ENCODE results near the gene LCE1D.

The LCE1D gene, protein sequence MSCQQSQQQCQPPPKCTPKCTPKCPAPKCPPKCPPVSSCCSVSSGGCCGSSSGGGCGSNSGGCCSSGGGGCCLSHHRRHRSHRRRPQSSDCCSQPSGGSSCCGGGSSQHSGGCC

DNA sequence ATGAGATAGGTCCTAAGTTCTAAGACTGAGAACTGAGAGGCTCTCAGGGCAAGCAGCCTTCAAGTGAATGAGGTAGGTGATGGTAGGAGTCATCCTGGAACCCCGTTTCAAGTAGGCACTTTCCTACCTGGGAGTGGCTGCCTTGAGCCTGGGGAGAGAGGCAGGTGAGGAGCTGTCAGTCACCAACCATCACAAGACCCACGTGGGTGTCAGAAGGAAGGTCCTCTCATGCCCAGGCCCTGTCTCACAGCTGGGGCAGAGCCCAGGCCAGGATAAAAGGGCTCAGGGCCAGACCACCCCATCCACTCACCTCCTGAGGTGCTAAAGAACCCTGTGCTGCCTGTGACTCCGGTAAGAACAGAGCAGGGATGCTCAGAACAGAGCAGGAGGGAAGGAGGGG, at the start of gene LCE1D:
Gene LCE1D (plus strand): TSS at position 301 of the 400 bp plus-strand sequence. CDS start 1,074 bp downstream, outside the sequence.
- DNase-seq = no peak

DNA sequence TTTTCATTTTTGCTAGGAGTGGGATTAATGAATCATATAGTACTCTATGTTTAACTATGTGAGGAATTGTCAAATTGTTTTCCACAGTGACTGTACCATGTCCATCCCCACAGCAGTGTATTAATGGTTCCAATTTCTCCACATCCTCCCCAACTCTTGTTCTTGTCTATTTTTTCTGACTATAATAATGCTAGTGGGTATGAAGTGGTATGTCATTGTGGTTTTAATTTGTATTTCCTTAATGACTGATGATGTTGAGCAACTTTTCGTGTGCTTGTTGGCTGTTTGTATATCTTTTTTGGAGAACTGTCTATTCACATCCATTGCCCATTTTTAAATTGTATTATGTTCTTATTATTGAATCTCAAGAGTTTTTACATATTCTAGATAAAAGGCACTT, 48.7 kb upstream of the LCE1D start:
- DNase-seq = no peak

DNA sequence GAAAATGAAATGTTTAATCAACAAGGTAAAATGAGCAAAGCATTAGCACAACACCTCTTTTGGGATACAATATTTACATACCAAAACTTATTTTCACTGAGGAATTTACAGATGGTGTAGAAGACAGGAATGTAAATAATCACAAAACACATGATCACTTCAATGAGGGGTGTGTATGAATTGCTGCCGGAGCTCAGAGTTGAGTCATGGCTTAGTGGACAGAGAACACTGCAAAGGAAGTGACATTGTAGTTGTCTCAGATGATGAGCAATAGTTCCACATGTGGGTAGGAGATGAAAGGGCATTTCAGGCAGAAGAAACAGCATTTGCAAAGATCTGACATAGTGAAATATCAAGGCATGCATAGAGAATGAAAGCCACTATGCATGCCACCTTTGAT, 44.3 kb upstream of the LCE1D start:
- DNase-seq = no peak

- DNase-seq = no peak
These were observed 42.9 kb upstream of the LCE1D start for GRCh38 chr1:152753586-152753985.

DNA sequence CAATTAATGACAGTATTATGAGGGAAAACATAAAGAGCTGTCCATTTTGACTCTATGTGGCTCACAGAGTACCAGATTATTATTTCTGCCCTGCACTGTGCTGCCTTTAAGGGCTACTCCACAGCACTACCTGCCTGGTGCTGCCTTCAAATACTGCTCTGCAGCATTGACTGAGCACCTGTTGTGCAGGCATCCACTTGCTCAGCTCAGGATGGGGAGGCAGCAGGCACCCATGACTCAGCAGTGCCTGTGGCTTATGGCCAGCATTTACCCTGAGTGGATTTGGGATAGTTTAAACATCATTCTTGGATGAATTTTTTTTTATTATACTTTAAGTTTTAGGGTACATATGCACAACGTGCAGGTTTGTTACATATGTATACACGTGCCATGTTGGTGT, 39.6 kb upstream of the LCE1D start:
- no peak for DNase-seq

DNA sequence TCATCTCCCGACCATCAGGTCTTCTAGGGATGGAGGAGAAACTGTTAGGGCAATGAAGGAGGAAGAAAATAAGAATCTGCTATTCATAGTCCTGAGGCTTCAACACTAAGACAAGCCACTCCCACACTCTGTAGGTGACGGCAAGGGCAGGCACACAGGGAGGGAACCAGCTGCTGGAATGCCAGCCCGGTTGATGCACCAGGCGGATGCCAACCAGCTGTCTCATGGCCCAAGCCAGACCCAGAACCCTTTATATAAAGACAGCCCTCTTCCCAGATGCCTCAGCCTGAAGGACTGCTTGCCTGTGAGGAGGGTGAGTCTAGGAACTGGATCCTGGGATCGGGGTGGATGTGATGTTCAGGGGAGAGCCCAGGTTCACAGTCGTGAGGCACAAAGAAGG, 38.8 kb upstream of the LCE1D start, which contains the start of gene KPRP:
Gene KPRP (plus strand): TSS at position 279 of the 400 bp plus-strand sequence. CDS start 1,564 bp downstream, outside the sequence.
- DNase-seq = no peak

DNA sequence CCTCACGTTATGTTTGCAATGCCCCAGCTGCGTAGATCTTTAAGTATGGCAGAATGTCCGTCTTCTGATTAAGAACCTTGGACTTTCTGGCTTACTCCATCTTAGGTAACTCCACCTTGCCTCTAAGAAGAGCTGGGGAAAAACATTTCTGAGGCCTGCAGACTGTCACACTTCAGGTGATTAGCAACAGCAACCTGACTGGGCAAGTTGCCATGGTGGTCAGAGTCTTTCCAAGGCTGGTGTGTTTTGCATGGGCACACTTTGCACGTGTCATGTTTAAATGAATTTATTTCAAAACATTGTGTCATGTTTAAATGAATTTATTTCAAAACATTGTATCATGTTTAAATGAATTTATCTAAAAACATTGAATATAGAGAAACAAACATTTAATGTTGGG, 37.9 kb upstream of the LCE1D start:
- no peak for DNase-seq

DNA sequence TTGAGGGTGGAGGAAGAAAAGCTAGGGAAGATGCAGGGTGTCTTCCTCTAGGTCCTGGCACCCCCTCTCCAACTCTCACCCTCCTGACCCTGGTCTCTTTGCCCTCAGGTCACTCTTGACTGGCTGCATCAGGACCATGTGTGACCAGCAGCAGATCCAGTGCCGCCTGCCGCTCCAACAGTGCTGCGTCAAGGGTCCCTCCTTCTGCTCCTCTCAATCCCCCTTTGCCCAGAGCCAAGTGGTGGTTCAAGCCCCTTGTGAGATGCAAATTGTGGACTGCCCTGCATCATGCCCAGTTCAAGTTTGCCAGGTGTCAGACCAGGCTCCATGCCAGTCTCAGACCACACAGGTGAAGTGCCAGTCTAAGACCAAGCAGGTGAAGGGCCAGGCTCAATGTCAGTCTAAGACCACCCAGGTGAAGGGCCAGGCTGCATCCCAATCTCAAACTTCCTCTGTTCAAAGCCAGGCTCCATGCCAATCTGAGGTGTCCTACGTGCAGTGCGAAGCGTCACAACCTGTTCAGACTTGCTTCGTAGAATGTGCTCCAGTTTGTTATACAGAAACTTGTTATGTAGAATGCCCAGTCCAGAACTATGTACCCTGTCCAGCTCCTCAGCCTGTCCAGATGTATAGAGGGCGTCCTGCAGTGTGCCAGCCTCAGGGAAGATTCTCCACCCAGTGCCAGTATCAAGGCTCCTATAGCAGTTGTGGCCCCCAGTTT, 36.9 kb upstream of the LCE1D start:
- DNase-seq = no peak

DNA sequence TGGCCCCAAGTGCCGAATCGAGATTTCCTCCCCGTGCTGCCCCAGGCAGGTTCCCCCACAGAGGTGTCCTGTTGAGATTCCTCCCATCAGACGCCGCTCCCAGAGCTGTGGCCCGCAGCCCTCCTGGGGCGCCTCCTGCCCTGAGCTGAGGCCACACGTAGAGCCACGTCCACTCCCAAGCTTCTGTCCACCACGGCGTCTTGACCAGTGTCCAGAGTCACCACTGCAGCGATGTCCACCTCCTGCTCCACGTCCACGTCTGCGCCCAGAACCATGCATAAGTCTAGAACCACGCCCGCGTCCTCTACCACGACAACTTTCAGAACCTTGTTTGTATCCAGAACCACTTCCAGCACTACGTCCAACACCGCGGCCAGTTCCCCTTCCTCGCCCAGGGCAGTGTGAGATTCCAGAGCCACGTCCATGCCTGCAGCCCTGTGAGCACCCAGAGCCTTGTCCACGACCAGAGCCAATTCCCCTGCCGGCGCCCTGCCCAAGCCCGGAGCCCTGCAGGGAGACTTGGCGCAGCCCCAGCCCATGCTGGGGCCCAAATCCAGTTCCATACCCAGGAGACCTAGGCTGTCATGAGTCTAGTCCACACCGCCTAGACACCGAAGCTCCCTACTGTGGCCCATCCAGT, 35.9 kb upstream of the LCE1D start:
- DNase-seq = no peak

GRCh38 chr1:152761609-152762213, 34.8 kb upstream of the LCE1D start:
- DNase-seq = no peak

- no peak for DNase-seq
These were observed 27.5 kb upstream of the LCE1D start for GRCh38 chr1:152768847-152769533.

DNA sequence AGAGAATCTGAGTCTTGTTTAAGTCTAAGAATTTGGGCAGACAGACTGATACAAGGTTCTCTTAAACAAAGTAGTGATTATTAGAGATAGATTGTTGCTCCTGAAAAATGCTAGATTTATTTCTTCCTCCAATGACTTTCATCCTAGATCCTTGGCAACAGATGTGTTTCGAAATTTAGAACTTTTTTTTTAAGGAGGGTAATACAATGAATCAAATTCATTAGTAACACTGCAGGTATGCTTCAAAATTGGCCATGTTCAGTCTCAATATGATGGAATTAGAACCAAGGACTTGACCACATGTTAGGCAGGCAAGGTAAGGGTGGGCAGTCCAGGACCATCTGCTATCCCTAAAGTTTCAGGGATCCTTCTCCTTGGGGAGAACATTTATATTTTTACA, 26.1 kb upstream of the LCE1D start:
- DNase-seq = no peak

DNA sequence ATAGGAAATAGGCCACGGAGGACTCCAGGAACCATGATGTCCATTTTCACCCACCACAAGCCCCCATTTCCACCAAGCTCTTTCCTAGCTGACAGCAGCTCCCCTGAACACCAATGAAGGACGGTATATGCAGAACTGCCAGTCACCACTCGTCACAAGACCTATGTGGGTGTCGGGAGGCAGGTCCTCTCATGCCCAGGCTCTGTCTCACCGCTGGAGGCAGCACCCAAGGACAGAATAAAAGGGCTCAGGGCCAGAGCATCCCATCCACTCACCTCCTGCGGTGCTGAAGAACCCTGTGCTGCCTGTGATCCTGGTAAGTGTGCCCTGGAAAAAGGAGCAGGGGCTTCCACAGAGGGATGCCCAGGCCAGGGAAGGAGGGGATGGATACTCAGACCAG, 21.6 kb upstream of the LCE1D start, which contains the start of gene LCE1F:
Gene LCE1F (plus strand): TSS at position 266 of the 400 bp plus-strand sequence. CDS start 1,232 bp downstream, outside the sequence.
- no peak for DNase-seq

DNA sequence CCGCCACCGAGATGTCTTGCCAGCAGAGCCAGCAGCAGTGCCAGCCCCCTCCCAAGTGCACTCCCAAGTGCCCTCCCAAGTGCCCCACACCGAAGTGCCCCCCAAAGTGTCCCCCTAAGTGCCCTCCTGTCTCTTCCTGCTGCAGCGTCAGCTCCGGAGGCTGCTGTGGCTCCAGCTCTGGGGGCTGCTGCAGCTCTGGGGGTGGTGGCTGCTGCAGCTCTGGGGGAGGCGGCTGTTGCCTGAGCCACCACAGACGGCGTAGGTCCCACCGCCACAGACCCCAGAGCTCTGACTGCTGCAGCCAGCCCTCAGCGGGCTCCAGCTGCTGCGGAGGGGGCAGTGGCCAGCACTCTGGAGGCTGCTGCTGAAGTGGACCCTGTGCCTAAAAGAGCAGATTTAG, 20.2 kb upstream of the LCE1D start:
- DNase-seq = no peak

- DNase-seq = no peak
These were observed 18.9 kb upstream of the LCE1D start for GRCh38 chr1:152777510-152778137.

DNA sequence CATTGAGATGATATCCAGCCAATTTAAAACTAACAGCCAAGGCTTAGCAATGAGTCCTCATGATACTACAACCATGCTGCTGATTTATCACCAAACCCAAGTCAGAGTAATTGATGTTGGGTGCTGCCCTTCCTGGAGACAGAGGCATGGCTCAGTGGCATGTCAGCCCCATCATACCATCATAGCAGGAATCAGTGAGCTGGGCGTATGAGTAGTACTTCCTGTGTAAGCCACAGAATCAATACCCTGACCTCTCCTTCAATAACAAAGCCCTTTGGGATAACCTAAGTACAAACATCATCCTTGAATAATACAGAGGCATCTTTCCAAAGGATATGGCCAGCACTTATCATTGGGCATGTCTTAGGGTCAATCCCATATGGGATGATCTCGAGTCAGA, 13.4 kb upstream of the LCE1D start:
- DNase-seq = no peak

DNA sequence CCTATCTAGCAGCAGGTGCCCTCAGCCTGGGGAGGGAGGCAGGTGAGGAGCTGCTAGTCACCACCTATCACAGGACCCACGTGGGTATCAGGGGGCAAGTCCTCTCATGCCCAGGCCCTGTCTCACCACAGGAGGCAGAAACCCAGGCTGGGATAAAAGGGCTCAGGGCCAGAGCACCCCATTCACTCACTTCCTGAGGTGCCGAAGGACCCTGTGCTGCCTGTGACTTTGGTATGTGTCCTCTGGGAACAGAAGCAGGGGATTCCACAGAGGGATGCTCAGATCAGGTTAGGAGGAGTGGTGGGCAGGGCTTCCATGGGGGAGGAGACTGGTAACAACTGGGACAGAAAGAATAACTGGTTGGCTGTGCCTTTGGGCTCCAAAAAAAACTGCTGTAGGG, 10.4 kb upstream of the LCE1D start, which contains the start of gene LCE1E:
Gene LCE1E (plus strand): TSS at position 181 of the 400 bp plus-strand sequence. CDS start 1,043 bp downstream, outside the sequence.
- no peak for DNase-seq

- no peak for DNase-seq
These were observed 835 bp upstream of the LCE1D start for GRCh38 chr1:152795686-152796085.

DNA sequence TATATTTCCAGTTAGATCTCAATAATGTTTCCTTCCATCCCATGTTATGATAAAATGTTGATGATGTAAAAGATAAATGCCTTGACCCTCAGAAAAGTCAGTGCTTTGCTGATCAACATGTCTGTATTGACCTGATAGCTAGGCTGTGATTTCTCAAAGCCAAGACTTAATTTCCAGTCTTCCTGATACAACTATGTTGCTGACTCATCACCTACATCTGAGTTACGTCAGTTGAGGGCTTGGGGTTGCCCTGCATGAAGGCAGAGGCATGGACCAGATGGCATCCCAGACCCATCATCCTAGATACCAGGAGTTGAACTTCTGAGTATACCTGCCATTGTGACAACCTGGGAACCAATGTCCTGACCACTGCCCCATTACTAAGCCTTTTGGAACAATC, 4.8 kb downstream of the LCE1D start:
- DNase-seq = no peak

GRCh38 chr1:152806576-152806975, 10.1 kb downstream of the LCE1D start, which contains the start of gene LCE1C:
LCE1C (minus strand) TSS chr1:152806651; CDS start chr1:152805478, 1,173 bp downstream.
- DNase-seq = no peak

- no peak for DNase-seq
These were observed 14.5 kb downstream of the LCE1D start for GRCh38 chr1:152811050-152811449.

DNA sequence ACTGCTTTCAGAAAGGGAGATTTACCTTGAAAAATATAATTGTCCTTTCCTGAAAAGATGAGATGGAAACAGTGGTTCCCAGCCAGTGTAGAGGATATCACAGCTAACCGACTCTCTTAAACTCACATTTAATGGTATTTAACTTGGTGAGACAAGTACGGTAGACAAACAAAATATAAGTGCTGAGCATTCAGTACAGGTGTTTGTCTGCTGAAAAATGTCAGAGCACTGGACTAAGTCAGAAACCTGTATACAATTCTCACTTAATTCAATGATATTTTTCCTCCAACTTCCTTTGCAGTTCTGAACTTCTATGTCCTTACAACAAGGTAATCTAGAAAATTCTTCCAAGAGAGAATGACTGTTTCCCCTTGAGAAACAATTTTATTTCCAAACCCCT, 15.2 kb downstream of the LCE1D start, which contains the start of gene LCE1B:
Gene LCE1B (plus strand): TSS at position 301 of the 400 bp plus-strand sequence. CDS start 476 bp downstream, outside the sequence.
- DNase-seq = no peak

Data from NCI-H1436 (cell line).